ENCODE data around the gene KCNIP4.

DNA sequence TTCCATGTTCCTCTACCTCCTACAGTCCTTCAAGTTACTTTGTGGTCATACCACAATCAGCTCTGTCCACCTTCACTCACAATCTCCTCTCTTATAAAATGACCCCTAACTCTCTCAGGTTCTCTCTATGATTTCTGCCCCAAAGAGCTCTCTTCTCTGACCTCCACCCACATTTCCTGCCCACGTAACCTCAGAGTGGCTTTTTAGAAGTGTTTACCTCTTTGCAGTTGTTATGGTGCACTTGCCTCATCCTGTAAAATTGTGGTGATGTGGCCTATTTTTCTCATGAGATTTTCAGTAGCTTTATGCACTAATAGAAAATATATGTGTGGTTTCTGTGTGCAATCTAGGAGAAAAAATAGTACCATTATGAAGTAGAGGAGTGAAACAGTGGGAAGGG is 1032.5 kb downstream of the KCNIP4 start:
- TF ChIP-seq, protein P1, sequence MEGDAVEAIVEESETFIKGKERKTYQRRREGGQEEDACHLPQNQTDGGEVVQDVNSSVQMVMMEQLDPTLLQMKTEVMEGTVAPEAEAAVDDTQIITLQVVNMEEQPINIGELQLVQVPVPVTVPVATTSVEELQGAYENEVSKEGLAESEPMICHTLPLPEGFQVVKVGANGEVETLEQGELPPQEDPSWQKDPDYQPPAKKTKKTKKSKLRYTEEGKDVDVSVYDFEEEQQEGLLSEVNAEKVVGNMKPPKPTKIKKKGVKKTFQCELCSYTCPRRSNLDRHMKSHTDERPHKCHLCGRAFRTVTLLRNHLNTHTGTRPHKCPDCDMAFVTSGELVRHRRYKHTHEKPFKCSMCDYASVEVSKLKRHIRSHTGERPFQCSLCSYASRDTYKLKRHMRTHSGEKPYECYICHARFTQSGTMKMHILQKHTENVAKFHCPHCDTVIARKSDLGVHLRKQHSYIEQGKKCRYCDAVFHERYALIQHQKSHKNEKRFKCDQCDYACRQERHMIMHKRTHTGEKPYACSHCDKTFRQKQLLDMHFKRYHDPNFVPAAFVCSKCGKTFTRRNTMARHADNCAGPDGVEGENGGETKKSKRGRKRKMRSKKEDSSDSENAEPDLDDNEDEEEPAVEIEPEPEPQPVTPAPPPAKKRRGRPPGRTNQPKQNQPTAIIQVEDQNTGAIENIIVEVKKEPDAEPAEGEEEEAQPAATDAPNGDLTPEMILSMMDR (conservative IDR thresholded peaks at IDR 0.05; ENCODE audit: low read depth, low read length) = no peak
- TF ChIP-seq POLR2A (IDR thresholded peaks at IDR 0.05; ENCODE audit: low read depth, low read length) = no peak
- TF ChIP-seq MXI1 (IDR thresholded peaks at IDR 0.05; ENCODE audit: borderline replicate concordance, low read depth, low read length) = no peak
- no peak for TF ChIP-seq RAD21 (IDR thresholded peaks at IDR 0.05; ENCODE audit: low read length)
- no peak for TF ChIP-seq ELK1 (IDR thresholded peaks at IDR 0.05; ENCODE audit: borderline replicate concordance, low read depth, low read length)
- TF ChIP-seq USF2 (IDR thresholded peaks at IDR 0.05; ENCODE audit: low read depth, low read length) = no peak
- TF ChIP-seq CEBPB (IDR thresholded peaks at IDR 0.05; ENCODE audit: low read depth, low read length) = no peak
- TF ChIP-seq MAFK (IDR thresholded peaks at IDR 0.05; ENCODE audit: low read depth, low read length) = no peak
- no peak for TF ChIP-seq SMC3 (IDR thresholded peaks at IDR 0.05; ENCODE audit: low read depth, low read length)
